ENCODE data around the gene INIP.
"Not testable (repeated sequence)": the region's sequence is repeated elsewhere in the genome, so short reads cannot be mapped to it uniquely, and the experiment has no call there.

Gene INIP

GRCh38 chr9:112743216-112743836 lies 25.4 kb upstream of the INIP start:
- TF ChIP-seq CTCF (IDR thresholded peaks at IDR 0.05; ENCODE audit: low read depth, low read length, missing control alignments): no peak
- DNase-seq (ENCODE audit: extremely low read depth, low read depth): no peak
- H3K4me3 ChIP-seq (replicated peaks; ENCODE audit: low read depth, low read length): no peak overlapping the region

DNA sequence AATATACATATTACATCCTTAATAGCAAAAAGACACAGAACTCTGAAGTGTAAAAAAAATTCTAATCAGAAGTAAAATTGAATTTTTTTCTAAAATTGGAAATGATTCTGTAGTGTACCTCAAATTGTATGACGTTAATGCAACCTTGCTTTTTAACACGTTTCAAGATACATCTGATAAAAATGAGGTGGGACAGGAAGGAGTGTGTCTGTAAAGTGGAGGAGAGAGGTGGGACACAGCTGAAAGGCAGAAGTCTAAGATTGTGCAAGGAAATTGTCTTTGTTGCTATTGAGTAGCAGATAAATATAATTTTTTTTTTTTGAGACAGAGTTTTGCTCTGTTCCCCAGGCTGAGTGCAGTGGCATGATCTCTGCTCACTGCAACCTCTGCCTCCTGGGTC lies 17.0 kb upstream of the INIP start:
- no peak for TF ChIP-seq CTCF (IDR thresholded peaks at IDR 0.05; ENCODE audit: low read depth, low read length, missing control alignments)
- no peak overlapping the region for H3K4me3 ChIP-seq (replicated peaks; ENCODE audit: low read depth, low read length)
- no peak for DNase-seq (ENCODE audit: extremely low read depth, low read depth)

GRCh38 chr9:112731971-112732370 lies 14.1 kb upstream of the INIP start:
- TF ChIP-seq CTCF (IDR thresholded peaks at IDR 0.05; ENCODE audit: low read depth, low read length, missing control alignments): no peak
- no peak overlapping the region for H3K4me3 ChIP-seq (replicated peaks; ENCODE audit: low read depth, low read length)
- no peak for DNase-seq (ENCODE audit: extremely low read depth, low read depth)

DNA sequence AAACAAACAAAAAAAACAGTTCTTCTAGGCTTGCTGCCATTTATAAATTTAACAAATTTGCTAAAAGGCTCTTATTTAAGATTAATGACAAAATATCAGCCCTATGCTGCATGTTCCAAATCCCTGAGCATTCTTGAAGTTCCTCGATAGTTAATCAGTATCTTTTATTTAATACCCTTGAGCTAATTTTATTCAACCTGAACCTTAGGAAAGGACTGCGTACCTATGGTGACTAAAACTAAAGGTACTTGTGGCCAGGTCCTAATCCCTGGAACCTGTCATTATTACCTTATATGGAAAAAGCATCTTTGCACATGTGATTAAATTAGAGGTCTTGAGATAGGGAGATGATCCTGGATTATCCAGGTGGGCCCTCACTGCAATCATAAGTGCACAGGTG lies 10.5 kb upstream of the INIP start:
- no peak for DNase-seq (ENCODE audit: extremely low read depth, low read depth)
- H3K4me3 ChIP-seq (replicated peaks; ENCODE audit: low read depth, low read length): no peak overlapping the region
- no peak for TF ChIP-seq CTCF (IDR thresholded peaks at IDR 0.05; ENCODE audit: low read depth, low read length, missing control alignments)

DNA sequence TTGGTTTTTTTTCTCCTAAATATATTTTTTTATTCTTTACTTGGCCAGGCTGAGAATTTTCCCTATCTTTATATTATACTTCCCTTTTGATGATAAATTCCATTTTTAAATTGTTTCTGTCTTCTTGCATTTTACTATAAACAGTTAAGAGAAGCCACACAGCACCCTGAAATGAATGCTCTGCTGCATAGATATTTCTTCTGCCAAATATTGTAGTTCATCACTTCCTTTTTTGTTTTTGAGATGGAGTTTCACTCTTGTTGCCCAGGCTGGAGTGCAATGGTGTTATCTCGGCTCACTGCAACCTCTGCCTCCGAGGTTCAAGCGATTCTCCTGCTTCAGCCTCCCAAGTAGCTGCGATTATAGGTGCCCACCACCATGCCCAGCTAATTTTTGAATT lies 8.5 kb upstream of the INIP start:
- no peak for DNase-seq (ENCODE audit: extremely low read depth, low read depth)
- TF ChIP-seq CTCF (IDR thresholded peaks at IDR 0.05; ENCODE audit: low read depth, low read length, missing control alignments): no peak
- H3K4me3 ChIP-seq (replicated peaks; ENCODE audit: low read depth, low read length): no peak overlapping the region

- TF ChIP-seq CTCF (IDR thresholded peaks at IDR 0.05; ENCODE audit: low read depth, low read length, missing control alignments): no peak
- H3K4me3 ChIP-seq (replicated peaks; ENCODE audit: low read depth, low read length): no peak overlapping the region
- no peak for DNase-seq (ENCODE audit: extremely low read depth, low read depth)
Observed at GRCh38 chr9:112725961-112726360, 8.0 kb upstream of the INIP start.

DNA sequence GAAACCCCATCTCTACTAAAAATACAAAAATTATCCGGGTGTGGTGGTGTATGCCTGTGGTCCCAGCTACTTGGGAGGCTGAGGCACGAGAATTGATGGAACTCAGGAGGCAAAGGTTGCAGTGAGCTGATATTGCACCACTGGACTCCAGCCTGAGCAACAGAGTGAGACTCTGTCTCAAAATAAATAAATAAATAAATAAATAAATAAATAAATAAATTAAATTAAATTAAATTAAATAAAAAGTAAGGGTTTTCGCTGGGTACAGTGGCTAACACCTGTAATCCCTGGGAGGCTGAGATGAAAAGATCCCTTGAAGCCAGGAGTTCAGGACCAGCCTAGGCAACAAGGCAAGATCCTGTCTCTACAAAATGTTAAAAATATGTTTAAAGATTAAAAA lies 4.8 kb upstream of the INIP start:
- DNase-seq (ENCODE audit: extremely low read depth, low read depth); H3K4me3 ChIP-seq (replicated peaks; ENCODE audit: low read depth, low read length): not testable (repeated sequence)
